VCaP (cell line): ENCODE results near the gene CAMSAP2.
"Not testable (repeated sequence)": the region's sequence is repeated elsewhere in the genome, so short reads cannot be mapped to it uniquely, and the experiment has no call there.

Source experiments
- H3K27ac ChIP-seq: fragments of 450-650 bp; 2 replicates; pipeline ENCODE4 v1.5.1; 2017
- TF ChIP-seq, protein P1 (sequence below): fragments of 450-650 bp; conservative IDR thresholded peaks from 2 replicates; pipeline ENCODE4 v1.5.1; 2017; ENCODE audit warnings: mild to moderate bottlenecking, moderate library complexity

CAMSAP2 gene

DNA sequence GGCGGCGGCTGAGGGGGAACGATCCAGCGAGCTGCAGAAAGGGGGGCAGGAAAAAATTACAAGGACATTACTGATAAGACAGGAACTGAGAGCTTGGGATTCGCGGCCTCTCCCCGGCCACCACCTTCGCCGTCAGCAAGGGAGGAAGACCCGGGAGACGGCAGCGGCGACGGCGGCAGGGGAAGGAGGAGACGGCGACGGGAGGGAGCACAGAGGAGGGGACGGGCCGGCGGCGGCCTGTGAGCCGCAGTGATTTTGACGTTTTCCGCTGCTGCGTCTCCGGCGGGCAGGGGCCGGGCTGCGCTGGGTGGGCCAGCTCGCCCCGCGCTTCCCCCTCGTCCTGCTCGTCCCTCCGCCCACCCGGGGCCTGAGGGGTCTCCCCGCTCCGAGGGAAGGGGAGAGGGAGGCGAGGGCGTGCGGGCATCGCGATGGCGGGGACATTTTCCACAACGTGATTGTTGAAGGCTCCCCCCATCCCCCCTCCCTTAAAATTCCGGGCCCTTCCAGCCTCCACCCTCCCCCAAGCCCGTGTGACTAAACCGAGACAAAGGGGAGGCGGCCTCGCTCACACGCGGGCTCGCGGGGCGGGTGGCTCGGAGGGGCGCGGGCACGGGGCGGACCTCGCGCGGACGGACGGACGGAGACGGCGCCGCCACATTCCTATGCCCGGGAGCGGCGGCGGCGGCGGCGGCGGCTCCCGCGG, 407 bp downstream of the CAMSAP2 start:
- TF ChIP-seq, protein P1, sequence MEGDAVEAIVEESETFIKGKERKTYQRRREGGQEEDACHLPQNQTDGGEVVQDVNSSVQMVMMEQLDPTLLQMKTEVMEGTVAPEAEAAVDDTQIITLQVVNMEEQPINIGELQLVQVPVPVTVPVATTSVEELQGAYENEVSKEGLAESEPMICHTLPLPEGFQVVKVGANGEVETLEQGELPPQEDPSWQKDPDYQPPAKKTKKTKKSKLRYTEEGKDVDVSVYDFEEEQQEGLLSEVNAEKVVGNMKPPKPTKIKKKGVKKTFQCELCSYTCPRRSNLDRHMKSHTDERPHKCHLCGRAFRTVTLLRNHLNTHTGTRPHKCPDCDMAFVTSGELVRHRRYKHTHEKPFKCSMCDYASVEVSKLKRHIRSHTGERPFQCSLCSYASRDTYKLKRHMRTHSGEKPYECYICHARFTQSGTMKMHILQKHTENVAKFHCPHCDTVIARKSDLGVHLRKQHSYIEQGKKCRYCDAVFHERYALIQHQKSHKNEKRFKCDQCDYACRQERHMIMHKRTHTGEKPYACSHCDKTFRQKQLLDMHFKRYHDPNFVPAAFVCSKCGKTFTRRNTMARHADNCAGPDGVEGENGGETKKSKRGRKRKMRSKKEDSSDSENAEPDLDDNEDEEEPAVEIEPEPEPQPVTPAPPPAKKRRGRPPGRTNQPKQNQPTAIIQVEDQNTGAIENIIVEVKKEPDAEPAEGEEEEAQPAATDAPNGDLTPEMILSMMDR: no peak
- H3K27ac ChIP-seq: peak overlapping the region; percentile 98

DNA sequence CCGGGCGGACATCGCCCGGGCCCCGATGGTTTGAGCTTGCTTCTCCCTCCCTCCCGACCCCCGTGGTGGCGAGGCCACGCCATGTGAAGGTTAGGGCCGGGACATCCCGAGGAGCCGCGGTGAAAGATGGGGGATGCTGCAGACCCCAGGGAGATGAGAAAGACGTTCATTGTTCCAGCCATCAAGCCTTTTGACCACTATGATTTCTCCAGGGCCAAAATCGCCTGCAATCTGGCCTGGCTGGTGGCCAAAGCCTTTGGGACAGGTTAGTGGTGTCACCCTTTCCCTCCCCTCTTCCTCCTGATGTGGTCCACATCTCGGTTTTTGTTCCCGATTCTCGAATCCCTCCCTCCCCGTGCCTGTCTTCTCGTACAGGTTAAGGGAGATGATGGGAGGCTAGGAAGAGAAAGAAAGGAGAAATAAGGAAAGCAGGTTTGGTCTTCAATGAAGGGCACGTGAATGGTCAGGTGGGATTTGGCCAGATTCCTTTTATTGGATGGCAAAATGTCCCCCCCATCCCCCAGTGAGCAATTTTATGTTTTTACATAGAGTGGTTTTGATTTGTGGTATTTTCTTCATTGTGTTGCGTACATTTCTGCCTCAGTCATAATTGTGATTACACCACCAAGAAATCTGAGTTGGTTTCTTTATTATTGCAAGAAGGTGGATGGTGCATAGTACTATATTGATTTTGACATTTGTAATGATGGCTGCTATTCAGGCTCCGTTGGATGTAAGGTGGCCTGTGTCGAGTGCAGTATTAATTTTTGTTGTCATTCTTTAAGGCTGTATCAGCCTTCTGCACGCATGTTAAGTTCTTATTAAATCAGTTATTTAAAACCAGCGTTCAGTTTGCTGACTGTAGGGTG, 1.2 kb downstream of the CAMSAP2 start:
- H3K27ac ChIP-seq: peak overlapping the region; percentile 98
- TF ChIP-seq, protein P1: no peak

DNA sequence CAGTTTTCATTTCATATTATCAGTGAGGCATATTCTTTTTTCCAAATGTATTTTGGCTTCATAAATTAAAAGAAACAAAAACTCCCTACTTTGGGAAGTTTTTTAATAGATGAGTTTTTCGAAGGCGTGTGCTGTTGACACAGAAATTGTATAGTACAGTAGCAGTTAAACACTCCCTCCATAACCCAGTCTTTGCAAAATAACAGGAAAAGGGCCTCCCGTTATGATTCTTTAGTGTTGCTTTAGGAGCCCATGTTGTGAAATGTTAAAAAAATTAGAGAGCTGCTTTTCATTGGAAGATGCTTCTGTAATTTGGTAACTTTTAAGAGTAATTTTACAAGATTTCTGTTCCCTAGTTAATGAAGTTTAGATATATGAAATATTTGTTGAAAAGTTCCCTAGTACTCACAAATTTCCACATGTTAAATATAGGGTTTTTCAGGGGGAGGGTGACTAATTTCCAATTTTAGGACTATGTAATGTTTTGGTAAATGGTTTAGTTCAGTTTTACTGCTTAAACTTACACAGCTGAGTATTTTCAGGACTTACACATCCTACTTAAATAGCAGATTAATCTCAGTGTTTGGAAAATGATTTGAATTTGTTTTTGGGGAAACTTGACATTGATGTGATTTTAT, 2.0 kb downstream of the CAMSAP2 start:
- TF ChIP-seq, protein P1: no peak
- peak overlapping the region; percentile 98 for H3K27ac ChIP-seq

DNA sequence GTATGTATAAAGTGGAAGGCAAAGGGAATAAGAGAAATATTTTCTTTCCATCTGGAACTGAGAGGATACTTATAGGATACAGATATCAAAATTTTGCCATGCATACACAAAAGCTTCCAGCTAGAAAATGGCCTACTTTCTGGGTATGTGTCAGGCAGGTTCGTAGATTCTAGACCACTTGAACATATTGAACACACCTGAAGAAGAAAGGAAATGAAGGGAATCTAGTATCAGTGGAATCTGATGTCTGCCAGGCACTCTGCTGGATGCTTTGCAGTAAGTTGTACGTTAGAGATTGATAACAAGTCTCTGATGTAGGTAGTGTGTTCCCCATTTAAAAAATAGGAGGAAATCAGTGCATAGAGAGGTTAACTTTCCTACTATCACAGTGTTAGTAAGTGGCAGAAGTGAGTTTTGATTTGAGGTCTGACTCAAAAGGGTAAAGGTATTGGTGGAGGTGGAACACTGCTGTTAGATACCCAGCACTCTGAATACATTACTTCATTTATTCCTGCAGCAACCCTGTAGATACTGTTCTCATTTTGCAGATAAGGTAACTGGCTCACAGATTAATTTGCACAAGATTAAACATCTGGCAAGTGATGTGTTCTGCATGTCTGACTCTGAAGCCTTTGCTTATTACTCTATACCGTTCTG, 3.0 kb downstream of the CAMSAP2 start:
- H3K27ac ChIP-seq: no peak overlapping the region
- TF ChIP-seq, protein P1: no peak

DNA sequence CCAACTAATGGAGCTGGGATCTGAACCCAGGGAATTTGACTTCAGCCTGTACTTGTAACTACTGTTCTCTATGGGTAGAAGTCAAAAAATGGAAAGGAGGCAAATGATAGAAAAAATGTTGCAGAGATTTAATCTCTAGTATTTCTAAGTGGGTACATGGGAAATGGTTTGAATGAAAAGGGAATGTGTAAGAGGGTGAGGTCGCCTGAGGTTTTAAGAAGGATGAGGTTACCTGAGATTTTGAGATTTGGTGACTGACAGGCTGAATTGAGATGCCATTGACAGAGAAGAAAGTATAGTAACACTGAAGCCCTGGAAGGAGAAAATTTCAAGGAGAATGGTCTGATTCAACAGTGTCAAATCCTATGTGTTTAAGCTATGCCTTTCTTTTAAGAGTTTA, 5.5 kb downstream of the CAMSAP2 start:
- no peak overlapping the region for H3K27ac ChIP-seq
- TF ChIP-seq, protein P1: no peak

DNA sequence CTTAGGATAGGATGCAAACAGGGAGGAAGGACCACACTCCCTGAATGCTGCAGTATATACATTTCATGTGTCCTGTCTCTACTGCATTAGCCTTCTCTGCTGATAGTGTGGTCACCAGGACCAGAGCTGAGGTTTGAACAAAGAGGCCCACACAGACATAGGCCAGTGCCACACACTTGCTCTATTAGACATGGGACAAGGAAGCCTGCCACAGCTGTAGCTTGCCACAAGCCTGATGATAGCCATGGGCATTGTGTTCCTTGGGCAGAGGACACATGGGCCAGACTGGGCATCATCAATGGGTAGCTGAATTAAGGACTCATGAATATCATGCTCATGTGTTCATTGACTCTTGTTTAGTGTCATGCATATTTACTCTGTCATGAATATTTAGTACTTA, 10.4 kb downstream of the CAMSAP2 start:
- TF ChIP-seq, protein P1: no peak
- no peak overlapping the region for H3K27ac ChIP-seq

DNA sequence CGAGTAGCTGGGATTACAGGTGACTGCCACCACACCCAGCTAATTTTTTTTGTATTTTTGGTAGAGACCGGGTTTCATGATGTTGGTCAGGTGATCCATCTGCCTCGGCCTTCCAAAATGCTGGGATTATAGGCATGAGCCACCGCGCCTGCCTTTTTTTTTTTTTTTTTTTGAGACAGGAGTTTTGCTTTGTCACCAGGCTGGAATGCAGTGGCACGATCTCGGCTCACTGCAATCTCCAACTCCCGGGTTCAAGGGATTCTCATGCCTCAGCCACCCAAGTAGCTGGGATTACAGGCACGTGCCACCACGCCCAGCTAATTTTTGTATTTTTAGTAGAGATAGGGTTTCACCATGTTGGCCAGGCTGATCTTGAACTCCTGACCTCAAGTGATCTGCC, 12.1 kb downstream of the CAMSAP2 start:
- H3K27ac ChIP-seq: not testable (repeated sequence)
